SK-N-SH treated with all-trans-retinoic acid at 6 μM for 48 hours (cell line): ENCODE data around the gene HIF1A.

Experiments
- ATAC-seq: fragments of 200-7000 bp; cut with Tn5 transposase; 3 replicates; pipeline ENCODE4 v1.9.1; 2020; ENCODE audit warnings: mild to moderate bottlenecking, moderate library complexity
- ARNTL ChIP-seq: fragments of 450-650 bp; formaldehyde crosslinking; IDR thresholded peaks from 2 replicates; pipeline ENCODE4 v1.5.0; 2020; ENCODE audit warnings: low read depth, mild to moderate bottlenecking, moderate library complexity, borderline replicate concordance
- CREB5 ChIP-seq: fragments of 250-450 bp; sonication (Bioruptor Pico); IDR thresholded peaks from 2 replicates; pipeline ENCODE4 v1.5.1; 2020; ENCODE audit warnings: low read depth, mild to moderate bottlenecking, moderate library complexity
- CSDC2 ChIP-seq: fragments of 250-450 bp; sonication (Bioruptor Pico); IDR thresholded peaks from 2 replicates; pipeline ENCODE4 v1.5.0; 2020; ENCODE audit warnings: mild to moderate bottlenecking, moderate library complexity
- CSRNP3 ChIP-seq: fragments of 250-450 bp; sonication (Bioruptor Pico); IDR thresholded peaks from 2 replicates; pipeline ENCODE4 v1.5.1; 2021; ENCODE audit warnings: mild to moderate bottlenecking, moderate library complexity
- ESRRG ChIP-seq: fragments of 250-450 bp; sonication (Bioruptor Pico); IDR thresholded peaks from 2 replicates; pipeline ENCODE4 v1.6.1; 2021; ENCODE audit warnings: mild to moderate bottlenecking
- GLIS3 ChIP-seq: fragments of 250-450 bp; sonication (Bioruptor Pico); IDR thresholded peaks from 2 replicates; pipeline ENCODE4 v1.5.0; 2020; ENCODE audit warnings: mild to moderate bottlenecking, moderate library complexity
- ISL1 ChIP-seq: fragments of 250-450 bp; sonication (Bioruptor Pico); IDR thresholded peaks from 2 replicates; pipeline ENCODE4 v2.1.2; 2022; ENCODE audit warnings: mild to moderate bottlenecking, moderate library complexity
- OSR1 ChIP-seq: fragments of 250-450 bp; sonication (Bioruptor Pico); IDR thresholded peaks from 2 replicates; pipeline ENCODE4 v1.8.0; 2022; ENCODE audit warnings: moderate library complexity, mild to moderate bottlenecking, inconsistent platforms
- PATZ1 ChIP-seq: fragments of 250-450 bp; sonication (Bioruptor Pico); IDR thresholded peaks from 2 replicates; pipeline ENCODE4 v1.8.0; 2020; ENCODE audit warnings: mild to moderate bottlenecking, moderate library complexity, borderline replicate concordance
- POU6F1 ChIP-seq: fragments of 250-450 bp; sonication (Bioruptor Pico); IDR thresholded peaks from 2 replicates; pipeline ENCODE4 v1.8.0; 2021; ENCODE audit warnings: low read depth, mild to moderate bottlenecking, moderate library complexity, borderline replicate concordance
- PPARA ChIP-seq: fragments of 250-450 bp; sonication (Bioruptor Pico); IDR thresholded peaks from 2 replicates; pipeline ENCODE4 v1.5.0; 2020; ENCODE audit warnings: mild to moderate bottlenecking, borderline replicate concordance
- RARB ChIP-seq: fragments of 250-450 bp; sonication (Bioruptor Pico); IDR thresholded peaks from 2 replicates; pipeline ENCODE4 v1.8.0; 2021; ENCODE audit warnings: mild to moderate bottlenecking, moderate library complexity
- SNAI2 ChIP-seq: fragments of 250-450 bp; sonication (Bioruptor Pico); IDR thresholded peaks from 2 replicates; pipeline ENCODE4 v1.5.0; 2020; ENCODE audit warnings: mild to moderate bottlenecking, moderate library complexity
- TCF4 ChIP-seq: fragments of 250-450 bp; sonication (Bioruptor Pico); IDR thresholded peaks from 2 replicates; pipeline ENCODE4 v1.8.0; 2021; ENCODE audit warnings: mild to moderate bottlenecking, moderate library complexity, borderline replicate concordance
- TOX ChIP-seq: fragments of 250-450 bp; sonication (Bioruptor Pico); IDR thresholded peaks from 2 replicates; pipeline ENCODE4 v1.8.0; 2021; ENCODE audit warnings: mild to moderate bottlenecking, moderate library complexity, borderline replicate concordance
- TSHZ2 ChIP-seq: fragments of 250-450 bp; sonication (Bioruptor Pico); IDR thresholded peaks from 2 replicates; pipeline ENCODE4 v1.5.0; 2020; ENCODE audit warnings: mild to moderate bottlenecking, moderate library complexity
- ZFP3 ChIP-seq: fragments of 250-450 bp; sonication (Bioruptor Pico); IDR thresholded peaks from 2 replicates; pipeline ENCODE4 v1.5.0; 2020; ENCODE audit warnings: mild to moderate bottlenecking, moderate library complexity
- ZFP30 ChIP-seq: fragments of 450-650 bp; formaldehyde crosslinking; IDR thresholded peaks from 2 replicates; pipeline ENCODE4 v1.5.0; 2022; ENCODE audit warnings: mild to moderate bottlenecking, moderate library complexity
- ZNF565 ChIP-seq: fragments of 450-650 bp; formaldehyde crosslinking; conservative IDR thresholded peaks from 2 replicates; pipeline ENCODE4 v1.5.0; 2020; ENCODE audit warnings: low read depth, mild to moderate bottlenecking, moderate library complexity
- ZNF70 ChIP-seq: fragments of 450-650 bp; formaldehyde crosslinking; IDR thresholded peaks from 2 replicates; pipeline ENCODE4 v1.5.0; 2020; ENCODE audit warnings: mild to moderate bottlenecking, moderate library complexity
- ZNF8 ChIP-seq: fragments of 450-650 bp; formaldehyde crosslinking; IDR thresholded peaks from 2 replicates; pipeline ENCODE4 v1.5.0; 2020; ENCODE audit warnings: mild to moderate bottlenecking, moderate library complexity

The HIF1A gene

GRCh38 chr14:61710853-61711817 is 15.8 kb downstream of the HIF1A start:
- TF ChIP-seq ZNF70 (CRISPR knock-in tag) (no peak), POU6F1 (CRISPR knock-in tag) (no peak), CREB5 (CRISPR knock-in tag) (no peak), ISL1 (no peak), RARB (CRISPR knock-in tag) (no peak), SNAI2 (CRISPR knock-in tag) (no peak), TOX (CRISPR knock-in tag) (no peak), ZNF8 (CRISPR knock-in tag) (no peak), CSDC2 (CRISPR knock-in tag) (no peak), TCF4 (no peak), ZFP3 (CRISPR knock-in tag) (no peak), OSR1 (no peak), TSHZ2 (CRISPR knock-in tag) (no peak), CSRNP3 (CRISPR knock-in tag) (no peak), GLIS3 (CRISPR knock-in tag) (no peak), PATZ1 (CRISPR knock-in tag) (no peak), ARNTL (CRISPR knock-in tag) (no peak)
- no peak; the same call in 2 of the 3 replicates for ATAC-seq

GRCh38 chr14:61712137-61712536 is 16.8 kb downstream of the HIF1A start:
- no peak for ATAC-seq
- no peak for TF ChIP-seq ZFP30 (CRISPR knock-in tag)
- TF ChIP-seq PPARA (CRISPR knock-in tag) = no peak
- no peak for TF ChIP-seq RARB (CRISPR knock-in tag)
- TF ChIP-seq TSHZ2 (CRISPR knock-in tag) = no peak
- no peak for TF ChIP-seq ZNF565 (CRISPR knock-in tag)
- no peak for TF ChIP-seq ARNTL (CRISPR knock-in tag)
- TF ChIP-seq CSRNP3 (CRISPR knock-in tag) = no peak
- TF ChIP-seq GLIS3 (CRISPR knock-in tag) = no peak
- TF ChIP-seq PATZ1 (CRISPR knock-in tag) = no peak
- TF ChIP-seq ZFP3 (CRISPR knock-in tag) = no peak
- no peak for TF ChIP-seq ESRRG
- no peak for TF ChIP-seq SNAI2 (CRISPR knock-in tag)
